GM23338 (cell line): ENCODE data around the gene SAMD13. TPM values are rescaled to one million over a fixed set of nuclear protein-coding genes. Genes with fewer than 3 reads are reported as not detected.

Experiments used
- ATAC-seq: fragments of 200-7000 bp; cut with Tn5 transposase; 3 replicates; pipeline ENCODE4 v1.9.1; 2020
- DNase-seq: peaks from one replicate; pipeline ENCODE4 v3.0.0-alpha.2; 2015; ENCODE audit warnings: low spot score
- H2AFZ ChIP-seq: fragments of 200-600 bp; sonication (generic); 2 replicates; pipeline ENCODE4 v1.8.0; 2016; ENCODE audit warnings: antibody characterized with exemption, mild to moderate bottlenecking, moderate library complexity
- H3F3A ChIP-seq: fragments of 200-600 bp; sonication (generic); replicated peaks from 2 replicates; pipeline ENCODE4 v1.8.0; 2017; ENCODE audit warnings: antibody characterized with exemption, mixed run types, low read depth
- H3K27ac ChIP-seq: fragments of 200-600 bp; sonication (generic); 2 replicates; pipeline ENCODE4 v1.6.1; 2016; ENCODE audit warnings: low read depth
- H3K27me3 ChIP-seq: fragments of 200-600 bp; sonication (generic); 2 replicates; pipeline ENCODE4 v1.8.0; 2016; ENCODE audit warnings: mild to moderate bottlenecking, mixed run types, moderate library complexity; ENCODE audit not compliant: insufficient read depth
- H3K36me3 ChIP-seq: fragments of 200-600 bp; sonication (generic); 2 replicates; pipeline ENCODE4 v1.8.0; 2016; ENCODE audit warnings: mild to moderate bottlenecking; ENCODE audit not compliant: insufficient read depth
- H3K4me1 ChIP-seq: fragments of 200-600 bp; sonication (generic); 2 replicates; pipeline ENCODE4 v1.8.0; 2016; ENCODE audit warnings: mild to moderate bottlenecking, moderate library complexity; ENCODE audit not compliant: insufficient read depth
- H3K4me2 ChIP-seq: fragments of 200-600 bp; sonication (generic); 2 replicates; pipeline ENCODE4 v1.7.1; 2017; ENCODE audit warnings: mixed run types
- H3K4me3 ChIP-seq: fragments of 200-600 bp; sonication (generic); 2 replicates; pipeline ENCODE4 v1.6.1; 2016; ENCODE audit warnings: mixed run types
- H3K79me2 ChIP-seq: fragments of 200-600 bp; sonication (generic); replicated peaks from 2 replicates; pipeline ENCODE4 v1.8.0; 2017; ENCODE audit warnings: mild to moderate bottlenecking; ENCODE audit not compliant: insufficient read depth
- H3K9me2 ChIP-seq: fragments of 200-600 bp; sonication (generic); 2 replicates; pipeline ENCODE4 v1.8.0; 2017; ENCODE audit not compliant: insufficient read depth
- H4K20me1 ChIP-seq: fragments of 200-600 bp; sonication (generic); replicated peaks from 2 replicates; pipeline ENCODE4 v1.8.0; 2017; ENCODE audit warnings: mild to moderate bottlenecking; ENCODE audit not compliant: insufficient read depth
- H3K27ac Mint-ChIP-seq: 2 replicates; pipeline ENCODE4 v1.8.0; 2020; ENCODE audit warnings: inconsistent platforms, mild to moderate bottlenecking, moderate library complexity, mixed read lengths
- H3K27me3 Mint-ChIP-seq: 3 replicates; pipeline ENCODE4 v1.8.0; 2022; ENCODE audit warnings: low read depth, mild to moderate bottlenecking, moderate library complexity, mixed read lengths, inconsistent platforms; ENCODE audit not compliant: insufficient read depth, poor library complexity
- H3K36me3 Mint-ChIP-seq: 3 replicates; pipeline ENCODE4 v1.8.0; 2021; ENCODE audit warnings: low read depth, mild to moderate bottlenecking, inconsistent platforms, moderate library complexity, mixed read lengths
- H3K4me1 Mint-ChIP-seq: 3 replicates; pipeline ENCODE4 v1.8.0; 2020; ENCODE audit warnings: mild to moderate bottlenecking, inconsistent platforms, mixed read lengths
- H3K4me3 Mint-ChIP-seq: 3 replicates; pipeline ENCODE4 v1.8.0; 2021; ENCODE audit warnings: moderate library complexity, mild to moderate bottlenecking, inconsistent platforms, mixed read lengths
- H3K9me3 Mint-ChIP-seq: 3 replicates; pipeline ENCODE4 v1.8.0; 2020; ENCODE audit warnings: moderate library complexity, mild to moderate bottlenecking, inconsistent platforms, mixed read lengths
- CREB1 ChIP-seq: fragments of 250-450 bp; sonication (Bioruptor Pico); IDR thresholded peaks from 2 replicates; pipeline ENCODE4 v1.5.0; 2020; ENCODE audit warnings: low read depth, mild to moderate bottlenecking, moderate library complexity
- CTCF ChIP-seq, 2 experiments: fragments of 200-600 bp in 1 of 2; sonication (generic) in 1 of 2; conservative IDR thresholded peaks; 2 replicates each; pipeline versions ENCODE4 v1.5.1 to v1.6.1; 2016 to 2017; ENCODE audit warnings: antibody characterized with exemption in 2 of 2, low read depth in 2 of 2, mild to moderate bottlenecking in 2 of 2, moderate library complexity in 1 of 2
- ETS1 ChIP-seq: IDR thresholded peaks from 2 replicates; pipeline ENCODE4 v1.6.1; 2016; ENCODE audit warnings: antibody characterized with exemption
- EZH2 ChIP-seq: fragments of 200-600 bp; sonication (generic); IDR thresholded peaks from one replicate; pipeline ENCODE4 v1.8.0; 2017; ENCODE audit warnings: antibody characterized with exemption, mild to moderate bottlenecking, low read depth; ENCODE audit not compliant: unreplicated experiment
- JUNB ChIP-seq: IDR thresholded peaks from one replicate; pipeline ENCODE4 v1.6.1; 2016; ENCODE audit warnings: antibody characterized with exemption; ENCODE audit not compliant: unreplicated experiment
- NANOG ChIP-seq: IDR thresholded peaks from 2 replicates; pipeline ENCODE4 v1.6.1; 2016; ENCODE audit warnings: antibody characterized with exemption, borderline replicate concordance
- POLR2AphosphoS5 ChIP-seq: IDR thresholded peaks from 2 replicates; pipeline ENCODE4 v1.6.1; 2016; ENCODE audit warnings: antibody characterized with exemption, low read depth
- STAT1 ChIP-seq: IDR thresholded peaks from one replicate; pipeline ENCODE4 v1.6.1; 2016; ENCODE audit warnings: antibody characterized with exemption; ENCODE audit not compliant: unreplicated experiment
- ZNF114 ChIP-seq: fragments of 250-450 bp; sonication (Bioruptor Pico); IDR thresholded peaks from 2 replicates; pipeline ENCODE4 v1.5.0; 2020; ENCODE audit warnings: mild to moderate bottlenecking, moderate library complexity
- ZNF331 ChIP-seq: fragments of 250-450 bp; sonication (Bioruptor Pico); IDR thresholded peaks from 2 replicates; pipeline ENCODE4 v1.5.0; 2020; ENCODE audit warnings: low read depth, mild to moderate bottlenecking, moderate library complexity
- ZNF462 ChIP-seq: fragments of 250-450 bp; sonication (Bioruptor Pico); IDR thresholded peaks from 2 replicates; pipeline ENCODE4 v1.5.0; 2020; ENCODE audit warnings: mild to moderate bottlenecking, moderate library complexity
- polyA plus RNA-seq: library from polyadenylated mRNA; unstranded; fragments of >200 nt; fragmentation: Nextera tagmentation; extraction: Ambion mirVana; gene quantifications from 2 replicates; pipeline ENCODE4 v1.2.1, GENCODE V29; 2016
- total RNA-seq: library from RNA; depleted of rRNA; stranded (reverse); fragments of >200 nt; shearing (Covaris generic); gene quantifications from 2 replicates; pipeline ENCODE4 v1.2.3, GENCODE V29; 2014

The SAMD13 gene
- total and polyA plus RNA-seq, 2 experiments from 2014 or later: 2.5 to 3.6 TPM

GRCh38 chr1:84269306-84269705, 32.2 kb upstream of the SAMD13 start (continued):
- TF ChIP-seq ETS1: no peak
- no peak for TF ChIP-seq ZNF114
- TF ChIP-seq ZNF331 (CRISPR knock-in tag): no peak
- no peak for TF ChIP-seq EZH2
- TF ChIP-seq STAT1: no peak
- no peak for TF ChIP-seq CTCF (conservative IDR thresholded peaks at IDR 0.05; ENCODE audit: low read depth in 2 of 2)
- no peak for TF ChIP-seq POLR2AphosphoS5

- Histone ChIP-seq H3K27ac (0 out of 2 replicates have a peak overlapping the region, but pooled peaks have one; percentile 11), H3K27me3 (no peaks in the 10 kb centered on the region), H3K4me3 (no peak overlapping the region), H4K20me1 (no peaks in the 10 kb centered on the region), H3K4me2 (peak overlapping the region; percentile 29), H3K79me2 (no peaks in the 10 kb centered on the region), H3F3A (no peaks in the 10 kb centered on the region), H3K9me2 (no peaks in the 10 kb centered on the region), H3K36me3 (no peaks in the 10 kb centered on the region), H2AFZ (peak overlapping the region; percentile 9; the same call in 1 of the 2 replicates), H3K4me1 (peaks cover 20% of the 10 kb centered on the region)
- ATAC-seq (peak; percentile 79), DNase-seq (peak; percentile 43)
- TF ChIP-seq POLR2AphosphoS5 (no peak), NANOG (peak; percentile 19; the same call in 1 of the 2 replicates), JUNB (no peak), ZNF462 (no peak), CTCF (conservative IDR thresholded peaks at IDR 0.05; ENCODE audit: low read depth in 2 of 2) (no peak), STAT1 (no peak), CREB1 (no peak)
- Mint-ChIP-seq H3K27ac (no peak overlapping the region), H3K4me1 (peaks cover 24% of the 10 kb centered on the region), H3K36me3 (no peaks in the 10 kb centered on the region), H3K27me3 (no peaks in the 10 kb centered on the region), H3K9me3 (no peaks in the 10 kb centered on the region), H3K4me3 (peak overlapping the region; percentile 9; the same call in 2 of the 3 replicates)
Measured at GRCh38 chr1:84271441-84272151, 29.9 kb upstream of the SAMD13 start.
